Epithelial cell of proximal tubule (primary cell): Measurements from ENCODE around the gene ALKBH7. TPM values are rescaled to one million over a fixed set of nuclear protein-coding genes. Genes with fewer than 3 reads are reported as not detected.

Experiments used
- DNase-seq: peaks from one replicate; pipeline ENCODE4 v3.0.0-alpha.2; 2011; ENCODE audit warnings: low read depth
- H3K4me3 ChIP-seq: 2 replicates; pipeline ENCODE4 v1.5.1; 2011; ENCODE audit warnings: low read depth, mild to moderate bottlenecking, low read length
- total RNA-seq: library from RNA; depleted of rRNA; stranded (reverse); fragments of >200 nt; gene quantifications from 2 replicates; pipeline ENCODE4 v1.2.3, GENCODE V29; 2015
- TF ChIP-seq, protein P1 (sequence below): conservative IDR thresholded peaks from 2 replicates; pipeline ENCODE4 v1.5.1; 2012; ENCODE audit warnings: low read depth, mild to moderate bottlenecking, low read length

The ALKBH7 gene
- total RNA-seq, 1 donor from 2014 or later, result 56.4 TPM

- H3K4me3 ChIP-seq, result no peak overlapping the region
- TF ChIP-seq, protein P1, sequence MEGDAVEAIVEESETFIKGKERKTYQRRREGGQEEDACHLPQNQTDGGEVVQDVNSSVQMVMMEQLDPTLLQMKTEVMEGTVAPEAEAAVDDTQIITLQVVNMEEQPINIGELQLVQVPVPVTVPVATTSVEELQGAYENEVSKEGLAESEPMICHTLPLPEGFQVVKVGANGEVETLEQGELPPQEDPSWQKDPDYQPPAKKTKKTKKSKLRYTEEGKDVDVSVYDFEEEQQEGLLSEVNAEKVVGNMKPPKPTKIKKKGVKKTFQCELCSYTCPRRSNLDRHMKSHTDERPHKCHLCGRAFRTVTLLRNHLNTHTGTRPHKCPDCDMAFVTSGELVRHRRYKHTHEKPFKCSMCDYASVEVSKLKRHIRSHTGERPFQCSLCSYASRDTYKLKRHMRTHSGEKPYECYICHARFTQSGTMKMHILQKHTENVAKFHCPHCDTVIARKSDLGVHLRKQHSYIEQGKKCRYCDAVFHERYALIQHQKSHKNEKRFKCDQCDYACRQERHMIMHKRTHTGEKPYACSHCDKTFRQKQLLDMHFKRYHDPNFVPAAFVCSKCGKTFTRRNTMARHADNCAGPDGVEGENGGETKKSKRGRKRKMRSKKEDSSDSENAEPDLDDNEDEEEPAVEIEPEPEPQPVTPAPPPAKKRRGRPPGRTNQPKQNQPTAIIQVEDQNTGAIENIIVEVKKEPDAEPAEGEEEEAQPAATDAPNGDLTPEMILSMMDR, result no peak
These were observed 41.4 kb downstream of the ALKBH7 start for GRCh38 chr19:6413721-6414643.

DNA sequence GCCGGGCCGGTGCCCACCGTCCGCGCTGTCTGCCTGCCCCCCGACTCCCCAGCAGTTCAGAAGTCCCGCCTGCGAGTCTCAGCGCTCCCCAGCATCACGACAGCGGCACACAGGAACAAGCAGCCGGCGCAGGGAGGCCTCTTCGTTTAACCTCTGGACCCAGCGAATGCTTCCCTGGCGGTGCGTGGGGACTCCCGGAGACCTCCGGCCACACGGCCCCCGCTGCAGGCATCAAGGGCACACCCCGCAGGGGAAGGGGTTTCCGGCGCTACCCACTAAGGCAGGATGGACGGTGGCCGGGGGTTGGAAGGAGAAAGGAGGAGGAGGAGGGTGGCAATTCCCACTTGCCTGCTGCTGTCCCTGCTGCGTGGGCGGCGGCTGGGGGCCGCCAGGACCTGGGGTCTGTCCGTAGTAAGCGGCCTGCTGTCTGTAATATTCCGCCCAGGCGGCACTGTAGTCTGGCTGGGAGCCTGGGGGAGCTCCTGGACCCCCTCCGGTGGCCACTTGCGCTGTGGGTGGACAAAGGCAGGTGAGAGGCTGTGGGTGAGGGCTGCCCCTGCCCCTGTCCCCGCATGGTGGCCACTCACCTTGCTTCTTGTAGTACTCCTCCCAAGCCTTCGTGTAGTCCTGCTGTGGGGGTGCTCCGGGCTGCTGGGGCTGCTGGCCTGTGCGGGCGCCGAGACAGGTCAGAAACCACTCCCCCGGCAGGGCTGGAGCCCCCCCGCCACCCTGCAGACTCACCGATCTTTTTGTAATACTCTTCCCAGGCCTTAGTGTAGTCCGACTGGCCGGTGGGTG lies 42.4 kb downstream of the ALKBH7 start:
- H3K4me3 ChIP-seq, result no peak overlapping the region
- TF ChIP-seq, protein P1, result no peak
- no peak for DNase-seq

More at GRCh38 chr19:6413721-6414643, 41.4 kb downstream of the ALKBH7 start:
- DNase-seq, result no peak

- TF ChIP-seq, protein P1, result no peak
- DNase-seq, result no peak
- H3K4me3 ChIP-seq, result no peak overlapping the region
These were observed 43.1 kb downstream of the ALKBH7 start for GRCh38 chr19:6415591-6416190.

DNA sequence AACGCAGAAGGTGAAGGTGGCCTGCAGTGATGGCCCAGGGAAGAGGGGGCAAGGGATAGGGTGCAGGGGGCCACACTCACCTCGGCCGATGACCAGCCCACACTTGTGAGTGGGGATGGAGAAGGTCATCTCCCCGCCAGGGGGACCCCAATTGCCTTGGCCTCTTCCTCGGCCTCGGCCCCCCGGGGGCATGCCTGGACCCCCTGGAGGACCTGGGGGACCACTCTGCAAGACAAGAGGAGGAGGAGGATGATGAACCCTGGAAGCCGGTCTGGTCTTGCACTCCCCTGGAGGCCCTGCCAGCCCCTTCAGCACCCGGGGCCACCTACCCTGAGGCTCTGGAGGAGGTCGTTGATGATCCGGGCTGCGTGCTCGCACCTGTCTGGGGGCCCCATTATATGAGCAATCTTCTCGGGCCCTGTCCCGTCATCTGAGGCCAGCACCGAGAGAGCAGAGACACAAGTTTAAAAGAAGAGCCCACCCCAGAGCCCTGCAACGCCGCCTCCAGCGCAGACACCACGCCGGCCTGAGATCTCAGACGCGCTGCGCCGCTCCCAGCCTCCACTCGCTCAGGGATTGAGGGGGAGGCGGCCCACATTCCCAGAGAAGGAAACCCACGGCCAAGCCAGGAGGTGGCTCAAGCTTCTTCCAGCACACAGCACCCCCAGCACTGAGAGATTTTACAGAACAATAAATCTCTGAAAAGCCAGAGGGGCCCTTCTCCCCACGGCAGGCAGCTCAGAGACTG lies 44.2 kb downstream of the ALKBH7 start:
- H3K4me3 ChIP-seq, result no peak overlapping the region
- TF ChIP-seq, protein P1, result no peak
- DNase-seq, result no peak

- DNase-seq, result no peak
- TF ChIP-seq, protein P1, result peak; percentile 58
- H3K4me3 ChIP-seq, result no peak overlapping the region
These were observed 45.3 kb downstream of the ALKBH7 start for GRCh38 chr19:6417713-6418561.
